C4-2B (cell line): ENCODE measurements around the gene STIP1.

Experiments
- ZFX ChIP-seq: fragments of 450-650 bp; IDR thresholded peaks from 2 replicates; pipeline ENCODE4 v1.6.1; 2017
- TF ChIP-seq, protein P1 (sequence below): fragments of 450-650 bp; conservative IDR thresholded peaks from 2 replicates; pipeline ENCODE4 v1.5.1; 2017; ENCODE audit warnings: mild to moderate bottlenecking

DNA sequence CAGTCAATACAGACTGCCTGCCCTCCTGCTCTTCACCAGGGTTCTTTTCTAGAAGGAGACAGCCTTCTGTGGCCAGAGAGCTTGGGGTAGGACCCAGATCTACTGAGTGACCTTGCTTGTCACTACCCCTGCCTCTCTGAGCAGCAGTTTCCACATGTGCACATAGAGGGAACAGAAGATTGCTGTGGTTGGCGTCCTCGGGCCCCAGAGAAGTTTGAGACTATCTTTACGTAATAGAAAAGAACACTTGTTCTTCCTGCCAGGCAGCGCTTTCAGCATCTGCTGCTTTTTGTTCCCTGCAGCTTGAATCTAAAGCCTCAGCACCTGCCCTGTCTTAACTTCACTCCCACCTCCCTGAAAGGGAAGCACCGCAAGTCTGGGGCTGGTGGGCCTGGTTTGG is 53.0 kb downstream of the STIP1 start:
- TF ChIP-seq, protein P1, sequence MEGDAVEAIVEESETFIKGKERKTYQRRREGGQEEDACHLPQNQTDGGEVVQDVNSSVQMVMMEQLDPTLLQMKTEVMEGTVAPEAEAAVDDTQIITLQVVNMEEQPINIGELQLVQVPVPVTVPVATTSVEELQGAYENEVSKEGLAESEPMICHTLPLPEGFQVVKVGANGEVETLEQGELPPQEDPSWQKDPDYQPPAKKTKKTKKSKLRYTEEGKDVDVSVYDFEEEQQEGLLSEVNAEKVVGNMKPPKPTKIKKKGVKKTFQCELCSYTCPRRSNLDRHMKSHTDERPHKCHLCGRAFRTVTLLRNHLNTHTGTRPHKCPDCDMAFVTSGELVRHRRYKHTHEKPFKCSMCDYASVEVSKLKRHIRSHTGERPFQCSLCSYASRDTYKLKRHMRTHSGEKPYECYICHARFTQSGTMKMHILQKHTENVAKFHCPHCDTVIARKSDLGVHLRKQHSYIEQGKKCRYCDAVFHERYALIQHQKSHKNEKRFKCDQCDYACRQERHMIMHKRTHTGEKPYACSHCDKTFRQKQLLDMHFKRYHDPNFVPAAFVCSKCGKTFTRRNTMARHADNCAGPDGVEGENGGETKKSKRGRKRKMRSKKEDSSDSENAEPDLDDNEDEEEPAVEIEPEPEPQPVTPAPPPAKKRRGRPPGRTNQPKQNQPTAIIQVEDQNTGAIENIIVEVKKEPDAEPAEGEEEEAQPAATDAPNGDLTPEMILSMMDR = no peak
- no peak for TF ChIP-seq ZFX
